SK-N-SH (cell line): ENCODE data around the gene RIMS3. TPM values are rescaled to one million over a fixed set of nuclear protein-coding genes. Genes with fewer than 3 reads are reported as not detected.

Experiments
- CTCF ChIA-PET: fragments of 300-600, 350-600 bp; formaldehyde crosslinking; extraction: SDS; loops from one replicate; lab custom pipeline; 2021; lab: Yijun Ruan, JAX
- POLR2A ChIA-PET: fragments of 350-600 bp; sonication (Branson Sonifier 250); formaldehyde crosslinking; extraction: SDS; loops from one replicate; lab custom pipeline; 2020; ENCODE audit warnings: antibody characterized with exemption, inconsistent platforms; lab: Yijun Ruan, JAX
- DNase-seq: peaks from one replicate; pipeline ENCODE4 v3.0.0; 2012
- H2AFZ ChIP-seq: fragments of 200-600 bp; sonication (generic); 2 replicates; pipeline ENCODE4 v1.8.1; 2016; ENCODE audit warnings: antibody characterized with exemption, mild to moderate bottlenecking, low read depth
- H3F3A ChIP-seq: fragments of 200-600 bp; sonication (generic); replicated peaks from 2 replicates; pipeline ENCODE3; 2016; ENCODE audit warnings: antibody characterized with exemption, mild to moderate bottlenecking; ENCODE audit not compliant: insufficient read depth
- H3K27ac ChIP-seq, 2 experiments: fragments of 200-500 bp in 1 of 2; fragments of 200-600 bp in 1 of 2; sonication (Bioruptor generic) in 1 of 2; sonication (generic), shearing (Covaris generic) in 1 of 2; 2 replicates each; pipeline versions ENCODE4 v1.5.1 to v1.6.1; 2014 to 2016; ENCODE audit warnings: low read depth in 2 of 2, inconsistent platforms in 1 of 2, low read length in 1 of 2, mild to moderate bottlenecking in 1 of 2, mixed read lengths in 1 of 2
- H3K27me3 ChIP-seq: fragments of 200-600 bp; sonication (generic), shearing (Covaris generic); 2 replicates; pipeline ENCODE4 v1.6.1; 2016; ENCODE audit warnings: mixed run types; ENCODE audit not compliant: insufficient read depth
- H3K36me3 ChIP-seq, 2 experiments: fragments of 200-500 bp in 1 of 2; fragments of 200-600 bp in 1 of 2; sonication (Bioruptor generic) in 1 of 2; sonication (generic) in 1 of 2; replicated peaks in 1 of 2; 2 replicates each; pipeline versions ENCODE3 to v1.5.1; 2014 to 2016; ENCODE audit warnings: low read length in 1 of 2, mild to moderate bottlenecking in 1 of 2; ENCODE audit not compliant: insufficient read depth in 2 of 2, control insufficient read depth in 1 of 2
- H3K4me1 ChIP-seq, 2 experiments: fragments of 200-500 bp in 1 of 2; fragments of 200-600 bp in 1 of 2; sonication (Bioruptor generic) in 1 of 2; sonication (generic), shearing (Covaris generic) in 1 of 2; 2 replicates each; pipeline versions ENCODE4 v1.5.1 to v1.6.1; 2014 to 2016; ENCODE audit warnings: low read depth in 1 of 2, low read length in 1 of 2, mixed run types in 1 of 2; ENCODE audit not compliant: insufficient read depth in 2 of 2, control insufficient read depth in 1 of 2
- H3K4me2 ChIP-seq: fragments of 200-600 bp; sonication (generic), shearing (Covaris generic); 2 replicates; pipeline ENCODE4 v1.6.1; 2017; ENCODE audit warnings: mixed run types
- H3K4me3 ChIP-seq, 2 experiments: fragments of 200-500 bp in 1 of 2; fragments of 200-600 bp in 1 of 2; sonication (Bioruptor generic) in 1 of 2; sonication (generic), shearing (Covaris generic) in 1 of 2; 2 replicates each; pipeline versions ENCODE4 v1.5.1 to v1.8.1; 2014 to 2016; ENCODE audit warnings: low read depth in 2 of 2, inconsistent platforms in 1 of 2, low read length in 1 of 2, mild to moderate bottlenecking in 1 of 2, mixed read lengths in 1 of 2, moderate library complexity in 1 of 2
- H3K79me2 ChIP-seq: fragments of 200-600 bp; sonication (generic); 2 replicates; pipeline ENCODE4 v1.8.1; 2017; ENCODE audit warnings: mild to moderate bottlenecking; ENCODE audit not compliant: insufficient read depth
- H3K9ac ChIP-seq: fragments of 200-600 bp; sonication (generic); 2 replicates; pipeline ENCODE4 v1.6.1; 2017; ENCODE audit warnings: mixed run types
- H3K9me2 ChIP-seq: fragments of 200-600 bp; sonication (generic); 2 replicates; pipeline ENCODE4 v1.6.1; 2017; ENCODE audit warnings: mixed run types
- H3K9me3 ChIP-seq: fragments of 200-600 bp; sonication (generic); 2 replicates; pipeline ENCODE4 v1.6.1; 2017; ENCODE audit warnings: mixed run types, mild to moderate bottlenecking, moderate library complexity
- H4K20me1 ChIP-seq: fragments of 200-600 bp; sonication (generic); 2 replicates; pipeline ENCODE4 v1.6.1; 2017; ENCODE audit warnings: mild to moderate bottlenecking, mixed run types; ENCODE audit not compliant: insufficient read depth
- ELF1 ChIP-seq: IDR thresholded peaks from 2 replicates; pipeline ENCODE4 v1.4.0; 2012
- EZH2phosphoT487 ChIP-seq: fragments of 200-600 bp; sonication (generic); IDR thresholded peaks from 2 replicates; pipeline ENCODE4 v1.6.1; 2017; ENCODE audit warnings: low read depth, mixed run types, mild to moderate bottlenecking, antibody characterized with exemption, moderate library complexity, borderline replicate concordance
- FOSL2 ChIP-seq: IDR thresholded peaks from 2 replicates; pipeline ENCODE4 v1.4.0; 2012; ENCODE audit warnings: low read depth, mild to moderate bottlenecking, moderate library complexity, borderline replicate concordance
- FOXJ3 ChIP-seq: sonication (generic); formaldehyde crosslinking; IDR thresholded peaks from 2 replicates; pipeline ENCODE4 v1.5.1; 2020; ENCODE audit warnings: mild to moderate bottlenecking, missing genetic modification reagents
- FOXM1 ChIP-seq: IDR thresholded peaks from 2 replicates; pipeline ENCODE4 v1.4.0; 2012; ENCODE audit warnings: low read depth, mild to moderate bottlenecking
- JUND ChIP-seq: IDR thresholded peaks from 2 replicates; pipeline ENCODE4 v1.4.0; 2012
- MAX ChIP-seq: IDR thresholded peaks from 2 replicates; pipeline ENCODE4 v1.4.0; 2012; ENCODE audit warnings: low read depth
- POLR2AphosphoS5 ChIP-seq: IDR thresholded peaks from 2 replicates; pipeline ENCODE4 v1.6.1; 2012; ENCODE audit warnings: low read depth, low read length
- RAD21 ChIP-seq: IDR thresholded peaks from 2 replicates; pipeline ENCODE4 v1.6.1; 2012; ENCODE audit warnings: mild to moderate bottlenecking, low read length
- RXRA ChIP-seq: IDR thresholded peaks from 2 replicates; pipeline ENCODE4 v1.4.0; 2012; ENCODE audit warnings: low read depth, mild to moderate bottlenecking, borderline replicate concordance
- SIN3A ChIP-seq: IDR thresholded peaks from 2 replicates; pipeline ENCODE4 v1.6.1; 2012; ENCODE audit warnings: low read depth, mild to moderate bottlenecking, low read length, moderate library complexity, borderline replicate concordance
- SMC3 ChIP-seq: IDR thresholded peaks from 2 replicates; pipeline ENCODE4 v1.6.1; 2012; ENCODE audit warnings: low read depth, low read length, improper control_type of control experiment
- TEAD4 ChIP-seq: IDR thresholded peaks from 2 replicates; pipeline ENCODE4 v1.4.0; 2012; ENCODE audit warnings: mild to moderate bottlenecking, borderline replicate concordance; ENCODE audit not compliant: insufficient read depth
- YY1 ChIP-seq: IDR thresholded peaks from 2 replicates; pipeline ENCODE4 v1.4.0; 2012; ENCODE audit warnings: low read depth, mild to moderate bottlenecking
- WGBS: methylation state at CpG from one replicate; pipeline ENCODE4 v1.1.6; 2017; ENCODE audit warnings: low lambda C conversion rate; 5-methylcytosine and 5-hydroxymethylcytosine counted together
- polyA plus RNA-seq, 3 experiments: library from polyadenylated mRNA; depleted of rRNA; stranded (reverse); fragments of >200 nt; gene quantifications; 2 replicates each; pipeline ENCODE4 v1.2.3, GENCODE V29; 2012
- TF ChIP-seq, protein P1 (sequence below): fragments of 150-350 bp; IDR thresholded peaks from 2 replicates; pipeline ENCODE4 v1.6.1; 2016; ENCODE audit warnings: mild to moderate bottlenecking, low read depth, low read length
- TF ChIP-seq, protein P2 (sequence below): fragments of 200-600 bp; sonication (generic); IDR thresholded peaks from 2 replicates; pipeline ENCODE4 v1.6.1; 2017; ENCODE audit warnings: antibody characterized with exemption, mild to moderate bottlenecking, moderate library complexity
- TF ChIP-seq, protein P3 (sequence below): IDR thresholded peaks from 2 replicates; pipeline ENCODE4 v1.6.1; 2012; ENCODE audit warnings: mild to moderate bottlenecking, low read depth, low read length, moderate library complexity

RIMS3 gene
- polyA plus RNA-seq, 1 of the 3 experiments (the other 2 are of a cell fraction) = 1.9 TPM

DNA sequence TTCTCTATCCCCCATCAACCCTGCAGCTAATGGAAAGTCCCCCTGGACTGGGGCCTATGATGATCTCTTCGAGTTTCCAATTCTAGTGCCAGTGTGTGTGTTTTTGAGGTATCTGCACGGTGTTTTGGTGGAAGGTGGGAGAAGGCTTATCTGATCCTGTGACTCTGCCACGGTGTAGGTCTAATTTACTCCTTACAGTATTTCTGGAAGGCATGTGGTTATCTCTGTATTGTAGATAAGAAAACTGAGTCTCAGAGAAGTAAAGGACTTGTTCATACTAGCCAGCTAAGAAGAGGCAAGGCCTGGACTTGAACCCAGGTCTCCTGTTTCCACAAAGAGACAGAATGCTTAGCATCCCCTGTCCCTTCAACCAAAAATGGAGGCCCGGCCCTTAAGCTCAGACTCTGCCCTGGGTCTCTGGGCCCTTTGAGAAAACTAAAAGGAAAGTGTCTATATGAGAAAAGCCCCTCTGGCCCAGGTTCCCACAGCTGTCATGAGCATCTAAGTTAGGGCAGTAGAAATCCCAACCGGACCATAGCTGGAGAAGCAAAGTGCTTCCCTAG is 20.3 kb downstream of the RIMS3 start:
- CTCF ChIA-PET = interaction anchor here (1.1 to 1.9 kb wide), 5 partner anchors 14 to 501 kb away, joined by 3 to 7 read pairs (median 5); no protein-coding TSS in a partner anchor
- no peak overlapping the region; a peak in 1 of 4 replicates for H3K27ac ChIP-seq

GRCh38 chr1:40641601-40642242 is 23.8 kb downstream of the RIMS3 start:
- TF ChIP-seq, protein P1, sequence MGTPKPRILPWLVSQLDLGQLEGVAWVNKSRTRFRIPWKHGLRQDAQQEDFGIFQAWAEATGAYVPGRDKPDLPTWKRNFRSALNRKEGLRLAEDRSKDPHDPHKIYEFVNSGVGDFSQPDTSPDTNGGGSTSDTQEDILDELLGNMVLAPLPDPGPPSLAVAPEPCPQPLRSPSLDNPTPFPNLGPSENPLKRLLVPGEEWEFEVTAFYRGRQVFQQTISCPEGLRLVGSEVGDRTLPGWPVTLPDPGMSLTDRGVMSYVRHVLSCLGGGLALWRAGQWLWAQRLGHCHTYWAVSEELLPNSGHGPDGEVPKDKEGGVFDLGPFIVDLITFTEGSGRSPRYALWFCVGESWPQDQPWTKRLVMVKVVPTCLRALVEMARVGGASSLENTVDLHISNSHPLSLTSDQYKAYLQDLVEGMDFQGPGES = no peak
- TF ChIP-seq, protein P2, sequence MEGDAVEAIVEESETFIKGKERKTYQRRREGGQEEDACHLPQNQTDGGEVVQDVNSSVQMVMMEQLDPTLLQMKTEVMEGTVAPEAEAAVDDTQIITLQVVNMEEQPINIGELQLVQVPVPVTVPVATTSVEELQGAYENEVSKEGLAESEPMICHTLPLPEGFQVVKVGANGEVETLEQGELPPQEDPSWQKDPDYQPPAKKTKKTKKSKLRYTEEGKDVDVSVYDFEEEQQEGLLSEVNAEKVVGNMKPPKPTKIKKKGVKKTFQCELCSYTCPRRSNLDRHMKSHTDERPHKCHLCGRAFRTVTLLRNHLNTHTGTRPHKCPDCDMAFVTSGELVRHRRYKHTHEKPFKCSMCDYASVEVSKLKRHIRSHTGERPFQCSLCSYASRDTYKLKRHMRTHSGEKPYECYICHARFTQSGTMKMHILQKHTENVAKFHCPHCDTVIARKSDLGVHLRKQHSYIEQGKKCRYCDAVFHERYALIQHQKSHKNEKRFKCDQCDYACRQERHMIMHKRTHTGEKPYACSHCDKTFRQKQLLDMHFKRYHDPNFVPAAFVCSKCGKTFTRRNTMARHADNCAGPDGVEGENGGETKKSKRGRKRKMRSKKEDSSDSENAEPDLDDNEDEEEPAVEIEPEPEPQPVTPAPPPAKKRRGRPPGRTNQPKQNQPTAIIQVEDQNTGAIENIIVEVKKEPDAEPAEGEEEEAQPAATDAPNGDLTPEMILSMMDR = no peak
- TF ChIP-seq YY1 = no peak
- TF ChIP-seq SMC3 = no peak
- no peak for TF ChIP-seq FOXJ3 (CRISPR knock-in tag)
- no peak for TF ChIP-seq FOXM1
- TF ChIP-seq EZH2phosphoT487 = no peak
- TF ChIP-seq RXRA = no peak
- TF ChIP-seq, protein P3, sequence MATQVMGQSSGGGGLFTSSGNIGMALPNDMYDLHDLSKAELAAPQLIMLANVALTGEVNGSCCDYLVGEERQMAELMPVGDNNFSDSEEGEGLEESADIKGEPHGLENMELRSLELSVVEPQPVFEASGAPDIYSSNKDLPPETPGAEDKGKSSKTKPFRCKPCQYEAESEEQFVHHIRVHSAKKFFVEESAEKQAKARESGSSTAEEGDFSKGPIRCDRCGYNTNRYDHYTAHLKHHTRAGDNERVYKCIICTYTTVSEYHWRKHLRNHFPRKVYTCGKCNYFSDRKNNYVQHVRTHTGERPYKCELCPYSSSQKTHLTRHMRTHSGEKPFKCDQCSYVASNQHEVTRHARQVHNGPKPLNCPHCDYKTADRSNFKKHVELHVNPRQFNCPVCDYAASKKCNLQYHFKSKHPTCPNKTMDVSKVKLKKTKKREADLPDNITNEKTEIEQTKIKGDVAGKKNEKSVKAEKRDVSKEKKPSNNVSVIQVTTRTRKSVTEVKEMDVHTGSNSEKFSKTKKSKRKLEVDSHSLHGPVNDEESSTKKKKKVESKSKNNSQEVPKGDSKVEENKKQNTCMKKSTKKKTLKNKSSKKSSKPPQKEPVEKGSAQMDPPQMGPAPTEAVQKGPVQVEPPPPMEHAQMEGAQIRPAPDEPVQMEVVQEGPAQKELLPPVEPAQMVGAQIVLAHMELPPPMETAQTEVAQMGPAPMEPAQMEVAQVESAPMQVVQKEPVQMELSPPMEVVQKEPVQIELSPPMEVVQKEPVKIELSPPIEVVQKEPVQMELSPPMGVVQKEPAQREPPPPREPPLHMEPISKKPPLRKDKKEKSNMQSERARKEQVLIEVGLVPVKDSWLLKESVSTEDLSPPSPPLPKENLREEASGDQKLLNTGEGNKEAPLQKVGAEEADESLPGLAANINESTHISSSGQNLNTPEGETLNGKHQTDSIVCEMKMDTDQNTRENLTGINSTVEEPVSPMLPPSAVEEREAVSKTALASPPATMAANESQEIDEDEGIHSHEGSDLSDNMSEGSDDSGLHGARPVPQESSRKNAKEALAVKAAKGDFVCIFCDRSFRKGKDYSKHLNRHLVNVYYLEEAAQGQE = no peak
- TF ChIP-seq SIN3A = no peak
- no peak for TF ChIP-seq ELF1
- no peak for TF ChIP-seq MAX
- no peak for TF ChIP-seq FOSL2
- TF ChIP-seq TEAD4 = no peak
- no peak for TF ChIP-seq JUND
- ChIA-PET POLR2A (no interaction called here), CTCF (interaction anchor here (1.4 kb wide), 1 partner anchor 9 kb away, joined by 3 read pairs; no protein-coding TSS in a partner anchor)

More for the DNA sequence above, 20.3 kb downstream of the RIMS3 start:
- Histone ChIP-seq H3K9me2 (no peaks in the 10 kb centered on the region), H3K79me2 (no peaks in the 10 kb centered on the region), H2AFZ (no peak overlapping the region), H3K4me3 (no peak overlapping the region), H3K4me1 (peaks cover 0 to 7% of the 10 kb centered on the region in 2 experiments; a peak in 1 of 4 replicates), H3K9me3 (no peaks in the 10 kb centered on the region), H3K36me3 (no peaks in the 10 kb centered on the region), H3K27me3 (no peaks in the 10 kb centered on the region), H3K4me2 (no peak overlapping the region), H4K20me1 (no peaks in the 10 kb centered on the region), H3F3A (no peaks in the 10 kb centered on the region), H3K9ac (no peak overlapping the region)
- POLR2A ChIA-PET = interaction anchor here (2.6 kb wide), 1 partner anchor 18 kb away, joined by 11 read pairs; no protein-coding TSS in a partner anchor
- 64% methylated on average over 5 of the region's 5 CpGs for WGBS
- no peak for DNase-seq
- TF ChIP-seq POLR2AphosphoS5 (no peak), RAD21 (no peak)

More at GRCh38 chr1:40641601-40642242, 23.8 kb downstream of the RIMS3 start:
- H3K4me2 ChIP-seq = no peak overlapping the region
- no peaks in the 10 kb centered on the region for H3K79me2 ChIP-seq
- H3K4me3 ChIP-seq = no peak overlapping the region
- H4K20me1 ChIP-seq = no peaks in the 10 kb centered on the region
- WGBS = 83% methylated on average over 9 of the region's 18 CpGs
- H3K27me3 ChIP-seq = no peaks in the 10 kb centered on the region
- H3K9me2 ChIP-seq = no peaks in the 10 kb centered on the region
- no peak overlapping the region for H2AFZ ChIP-seq
- H3K36me3 ChIP-seq = no peaks in the 10 kb centered on the region
- no peaks in the 10 kb centered on the region for H3F3A ChIP-seq
- H3K27ac ChIP-seq = no peak overlapping the region
- DNase-seq = no peak
- H3K9ac ChIP-seq = no peak overlapping the region
- H3K9me3 ChIP-seq = no peaks in the 10 kb centered on the region
- H3K4me1 ChIP-seq = peaks cover 0 to 4% of the 10 kb centered on the region in 2 experiments; a peak in 1 of 4 replicates
